ENCODE results near the gene METTL4.

Gene METTL4

GRCh38 chr18:2518473-2518872 is 52.8 kb downstream of the METTL4 start:
- no peak for TF ChIP-seq CTCF (IDR thresholded peaks at IDR 0.05; ENCODE audit: borderline replicate concordance, control extremely low read depth, extremely low read depth, insufficient read depth, missing control alignments)
- no peak for DNase-seq (ENCODE audit: low spot score)
- in situ Hi-C loops (cut with MboI; ENCODE audit: low sequenced_read_pairs, unreplicated experiment): no loop called here

DNA sequence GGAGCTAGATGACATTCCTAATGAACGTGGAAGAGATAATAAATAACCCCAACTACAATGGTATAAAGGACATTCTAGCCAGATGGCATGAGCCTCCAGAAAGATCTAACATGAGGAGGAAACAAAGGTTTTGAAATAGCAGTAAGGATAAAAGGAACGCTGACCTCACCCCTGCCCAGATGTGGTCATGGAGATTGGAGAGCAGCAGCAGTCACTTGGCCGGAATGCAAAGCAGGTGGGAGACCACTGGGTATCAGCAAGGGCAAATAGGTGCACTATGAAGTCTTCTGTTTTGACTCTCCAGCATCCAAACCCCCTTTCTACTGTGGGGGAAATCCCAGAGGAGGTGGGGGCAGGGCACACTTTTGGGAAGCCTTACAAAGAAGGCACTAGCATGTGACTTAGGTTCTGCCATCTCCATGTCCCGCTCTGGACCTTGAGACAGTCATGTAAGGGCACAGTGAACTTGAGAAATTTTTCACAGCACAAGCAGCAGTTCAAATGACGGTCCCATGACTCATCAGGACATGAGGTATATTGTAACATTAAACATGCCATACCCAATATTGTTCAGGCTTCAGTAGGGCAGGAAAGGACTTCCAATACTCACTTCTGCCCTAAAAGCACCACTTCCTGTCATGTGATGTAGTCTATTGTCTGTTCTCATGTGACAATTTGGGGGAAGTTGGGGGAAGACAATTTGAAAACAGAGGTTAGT is 55.2 kb downstream of the METTL4 start:
- in situ Hi-C loops (cut with MboI; ENCODE audit: low sequenced_read_pairs, unreplicated experiment): no loop called here
- DNase-seq (ENCODE audit: low spot score): peak; percentile 13
- no peak for TF ChIP-seq CTCF (IDR thresholded peaks at IDR 0.05; ENCODE audit: borderline replicate concordance, control extremely low read depth, extremely low read depth, insufficient read depth, missing control alignments)

- no peak for DNase-seq (ENCODE audit: low spot score)
- in situ Hi-C loops (cut with MboI; ENCODE audit: low sequenced_read_pairs, unreplicated experiment): no loop called here
- TF ChIP-seq CTCF (IDR thresholded peaks at IDR 0.05; ENCODE audit: borderline replicate concordance, control extremely low read depth, extremely low read depth, insufficient read depth, missing control alignments): no peak
These were observed 56.0 kb downstream of the METTL4 start for GRCh38 chr18:2515171-2515787.

DNA sequence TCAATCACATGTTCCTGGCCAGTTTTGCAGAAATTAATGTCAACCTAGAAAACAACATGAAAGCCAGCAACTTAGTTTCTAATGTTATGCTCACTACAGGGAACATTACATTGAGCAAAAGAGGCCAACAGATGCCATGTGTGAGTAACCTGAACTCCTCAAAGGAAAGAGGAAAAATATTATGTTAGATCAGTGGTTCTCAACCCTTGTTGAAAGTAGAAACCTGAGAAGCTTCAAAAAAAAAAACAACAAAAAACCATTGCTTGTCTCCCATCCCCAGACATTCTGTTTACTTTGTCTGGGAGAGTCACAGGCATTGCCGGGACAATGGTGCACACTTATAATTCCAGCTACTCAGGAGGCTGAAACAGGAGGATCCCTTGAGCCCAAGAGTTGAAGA is 57.7 kb downstream of the METTL4 start:
- TF ChIP-seq CTCF (IDR thresholded peaks at IDR 0.05; ENCODE audit: borderline replicate concordance, control extremely low read depth, extremely low read depth, insufficient read depth, missing control alignments): no peak
- no peak for DNase-seq (ENCODE audit: low spot score)
- in situ Hi-C loops (cut with MboI; ENCODE audit: low sequenced_read_pairs, unreplicated experiment): no loop called here

GRCh38 chr18:2512059-2512458 is 59.2 kb downstream of the METTL4 start:
- no peak for DNase-seq (ENCODE audit: low spot score)
- in situ Hi-C loops (cut with MboI; ENCODE audit: low sequenced_read_pairs, unreplicated experiment): no loop called here
- no peak for TF ChIP-seq CTCF (IDR thresholded peaks at IDR 0.05; ENCODE audit: borderline replicate concordance, control extremely low read depth, extremely low read depth, insufficient read depth, missing control alignments)

DNA sequence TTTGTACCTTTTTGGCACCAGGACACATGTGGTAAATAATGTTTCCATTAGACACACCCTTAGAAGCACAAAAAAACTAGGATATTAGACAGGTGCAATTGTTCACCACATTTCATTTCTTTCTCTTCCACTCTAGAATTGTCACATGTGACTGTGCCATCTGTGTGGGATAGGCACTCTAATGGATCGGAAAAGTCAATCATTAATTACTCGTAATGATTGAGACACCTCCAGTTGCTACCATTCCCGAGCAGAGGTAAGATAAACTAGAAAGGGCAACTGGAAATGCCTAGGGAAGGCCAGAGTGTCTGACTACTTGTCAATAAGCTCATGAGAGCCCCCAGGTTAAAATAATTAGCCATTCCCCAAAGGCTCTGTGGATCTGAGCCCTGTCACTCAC is 59.9 kb downstream of the METTL4 start:
- DNase-seq (ENCODE audit: low spot score): no peak
- no peak for TF ChIP-seq CTCF (IDR thresholded peaks at IDR 0.05; ENCODE audit: borderline replicate concordance, control extremely low read depth, extremely low read depth, insufficient read depth, missing control alignments)
- in situ Hi-C loops (cut with MboI; ENCODE audit: low sequenced_read_pairs, unreplicated experiment): no loop called here
